Pancreas (tissue), 10 donors: ENCODE data around the gene FSTL4. TPM values are rescaled to one million over a fixed set of nuclear protein-coding genes. Genes with fewer than 3 reads are reported as not detected.

Experiments
- ATAC-seq, 4 donors: fragments of 200-7000 bp; cut with Tn5 transposase; one replicate each; pipeline versions ENCODE4 v1.8.0 to v1.9.1; 2020; ENCODE audit warnings: mild to moderate bottlenecking in 4 of 4, moderate library complexity in 4 of 4
- DNase-seq, 6 donors: peaks; one replicate each; pipeline ENCODE4 v3.0.0-alpha.2; 2020
- FAIRE-seq: peaks from 2 replicates; lab custom pipeline; 2012; peaks lifted over from hg19 to GRCh38; lab: Jason Lieb, UNC
- H3K27ac ChIP-seq, 4 donors: fragments of 200-600 bp; sonication (generic); 1 replicate in 3 of 4; 2 replicates in 1 of 4; pipeline versions ENCODE4 v1.5.0 to v1.8.0; 2020
- H3K27me3 ChIP-seq, 4 donors: fragments of 200-600 bp; one replicate each; pipeline ENCODE4 v1.8.0; 2021
- H3K36me3 ChIP-seq, 3 donors: fragments of 200-600 bp; sonication (generic) in 1 of 3; one replicate each; pipeline versions ENCODE4 v1.5.0 to v1.8.0; 2020 to 2021
- H3K4me1 ChIP-seq, 3 donors: fragments of 200-600 bp; one replicate each; pipeline ENCODE4 v1.8.0; 2021
- H3K4me3 ChIP-seq, 4 donors: fragments of 200-600 bp; sonication (generic) in 2 of 4; one replicate each; pipeline versions ENCODE4 v1.5.0 to v1.8.0; 2020 to 2021
- H3K9me3 ChIP-seq, 4 donors: fragments of 200-600 bp; one replicate each; pipeline ENCODE4 v1.8.0; 2021
- WGBS, 2 donors: extraction: QIAGEN DNeasy Blood & Tissue Kit; methylation state at CpG; one replicate each; pipeline ENCODE4 v1.1.7; 2013; 5-methylcytosine and 5-hydroxymethylcytosine counted together
- intact Hi-C, 3 donors: fragments of 100-400 bp; cut with DNase I; formaldehyde crosslinking; loops; one replicate each; pipeline versions ENCODE4 v1.11.1 to v1.14.2; 2022
- polyA plus RNA-seq, 2 donors: library from polyadenylated mRNA; stranded (reverse); fragments of 200-250 nt; gene quantifications; one replicate each; pipeline ENCODE4 v1.2.3, GENCODE V29; 2013
- total RNA-seq, 6 donors: library from RNA; stranded (reverse); fragmentation: NEBNext Ultra II Directional in 4 of 6; extraction: Animal tissue kit (Norgen Biotek cat#: 25700) in 4 of 6; gene quantifications; one replicate each; pipeline versions ENCODE4 v1.2.1 to v1.2.4, GENCODE V29; 2021 to 2023
- TF ChIP-seq, protein P1 (sequence below), 4 donors: fragments of 200-600 bp; sonication (generic) in 3 of 4; IDR thresholded peaks; one replicate each; pipeline versions ENCODE4 v1.5.0 to v1.8.0; 2021; ENCODE audit warnings: antibody characterized with exemption in 4 of 4
- donor health status: healthy with polysubstance abuse.
- donor health status: DM: no; HTN: no; CAD: no; lungs with moderate emphysema.
- donor health status: DM: no; HTN: no; CAD: no.
- donor health status: control.
- donor health status: control.
- donor health status: Bipolar disorder and iron deficiency.
- donor health status: DM: yes; HTN: yes; CAD: no.
- donor health status: DM: no; HTN: no; CAD: no.
- donor health status: DM: no; HTN: no; CAD: no.
- donor health status: DM: yes; HTN: yes; CAD: no.

The FSTL4 gene
- total and polyA plus RNA-seq, 8 donors = 0.68 to 2.4 (median 1.4) TPM

DNA sequence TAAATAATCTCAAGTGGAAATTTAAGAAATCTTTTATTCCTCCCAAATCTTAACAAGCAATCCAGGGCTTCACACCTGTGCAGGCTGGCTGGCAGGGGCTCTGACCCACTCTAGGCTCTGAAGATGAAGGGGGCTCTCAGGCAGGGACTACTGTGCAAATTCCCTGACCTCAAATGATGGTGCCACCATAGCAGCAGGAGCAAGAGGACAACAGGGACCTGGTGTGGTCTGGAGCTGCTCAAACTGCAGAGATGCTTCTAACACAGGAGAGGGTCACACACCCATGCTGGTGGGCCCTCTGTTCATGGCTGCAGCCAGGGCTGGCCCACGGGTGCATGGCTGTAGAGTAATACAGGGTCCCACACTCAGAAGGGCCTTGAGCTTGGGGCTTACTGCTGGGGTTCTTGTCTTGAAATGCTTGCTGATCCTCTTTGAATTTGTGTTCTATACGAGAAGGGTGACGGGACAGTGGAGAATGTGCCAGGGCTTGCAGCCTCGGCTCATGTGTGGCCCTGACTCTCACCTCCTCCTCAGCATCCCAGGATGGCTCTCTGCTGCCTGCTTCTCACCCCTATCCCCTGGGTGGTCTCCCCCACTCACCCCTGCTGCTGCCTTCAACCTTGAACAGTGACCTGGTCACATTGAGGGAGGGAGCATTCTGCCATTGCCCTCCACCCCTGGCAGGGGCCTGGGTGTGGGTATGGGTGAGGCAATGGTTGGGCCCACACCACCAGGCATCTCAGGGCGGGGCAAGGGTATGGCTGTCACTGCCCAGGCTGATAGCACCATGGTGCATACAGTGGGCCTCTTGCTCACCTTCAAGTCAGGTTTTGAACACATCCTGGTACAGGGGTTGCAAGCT lies 191.7 kb downstream of the FSTL4 start:
- H3K4me1 ChIP-seq = no peaks in the 10 kb centered on the region
- no peaks in the 10 kb centered on the region for H3K36me3 ChIP-seq
- DNase-seq (no peak), FAIRE-seq (no peak), ATAC-seq (no peak)
- H3K9me3 ChIP-seq = no peaks in the 10 kb centered on the region
- WGBS, 2 donors = 74 to 91% methylated on average over 5 of the region's 5 CpGs
- intact Hi-C loops = loop anchor here in 2 of 3 donors (10.0 kb wide), 4 partner anchors 184 to 524 kb away; partner anchors contain the start of gene FSTL4 (in 1 of the 2)
- TF ChIP-seq, protein P1, sequence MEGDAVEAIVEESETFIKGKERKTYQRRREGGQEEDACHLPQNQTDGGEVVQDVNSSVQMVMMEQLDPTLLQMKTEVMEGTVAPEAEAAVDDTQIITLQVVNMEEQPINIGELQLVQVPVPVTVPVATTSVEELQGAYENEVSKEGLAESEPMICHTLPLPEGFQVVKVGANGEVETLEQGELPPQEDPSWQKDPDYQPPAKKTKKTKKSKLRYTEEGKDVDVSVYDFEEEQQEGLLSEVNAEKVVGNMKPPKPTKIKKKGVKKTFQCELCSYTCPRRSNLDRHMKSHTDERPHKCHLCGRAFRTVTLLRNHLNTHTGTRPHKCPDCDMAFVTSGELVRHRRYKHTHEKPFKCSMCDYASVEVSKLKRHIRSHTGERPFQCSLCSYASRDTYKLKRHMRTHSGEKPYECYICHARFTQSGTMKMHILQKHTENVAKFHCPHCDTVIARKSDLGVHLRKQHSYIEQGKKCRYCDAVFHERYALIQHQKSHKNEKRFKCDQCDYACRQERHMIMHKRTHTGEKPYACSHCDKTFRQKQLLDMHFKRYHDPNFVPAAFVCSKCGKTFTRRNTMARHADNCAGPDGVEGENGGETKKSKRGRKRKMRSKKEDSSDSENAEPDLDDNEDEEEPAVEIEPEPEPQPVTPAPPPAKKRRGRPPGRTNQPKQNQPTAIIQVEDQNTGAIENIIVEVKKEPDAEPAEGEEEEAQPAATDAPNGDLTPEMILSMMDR (IDR thresholded peaks at IDR 0.05) = no peak
- no peak overlapping the region for H3K27ac ChIP-seq
- H3K4me3 ChIP-seq = no peak overlapping the region
- H3K27me3 ChIP-seq = no peaks in the 10 kb centered on the region

DNA sequence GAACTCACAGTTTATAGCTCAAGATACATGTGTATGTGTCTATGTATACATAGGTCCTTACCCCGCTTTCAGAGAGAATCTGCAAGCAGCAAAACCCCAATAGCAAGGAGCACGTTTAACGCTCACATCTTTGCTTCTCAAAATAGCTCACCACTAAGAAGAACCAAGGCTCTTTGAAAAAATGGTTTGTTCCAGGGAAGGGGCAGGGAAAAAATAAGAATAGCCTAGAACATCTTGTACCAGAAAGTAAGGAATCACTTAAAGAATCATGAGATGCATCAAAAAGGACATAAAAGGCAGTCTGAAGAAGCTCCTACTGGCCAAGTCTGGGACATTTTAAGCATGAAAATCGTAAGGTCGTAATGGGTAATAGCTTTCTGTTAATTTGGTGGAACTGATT lies 196.4 kb downstream of the FSTL4 start:
- H3K36me3 ChIP-seq = no peaks in the 10 kb centered on the region
- intact Hi-C loops = no loop called here
- no peaks in the 10 kb centered on the region for H3K4me1 ChIP-seq
- DNase-seq (no peak), FAIRE-seq (no peak), ATAC-seq (no peak)
- no peak overlapping the region for H3K27ac ChIP-seq
- WGBS, 2 donors = 87 to 90% methylated on average over 5 of the region's 5 CpGs
- no peaks in the 10 kb centered on the region for H3K27me3 ChIP-seq
- no peak overlapping the region for H3K4me3 ChIP-seq
- H3K9me3 ChIP-seq = no peaks in the 10 kb centered on the region
- TF ChIP-seq, protein P1 (IDR thresholded peaks at IDR 0.05) = no peak

- Histone ChIP-seq H3K27ac (no peak overlapping the region), H3K9me3 (no peaks in the 10 kb centered on the region), H3K4me1 (no peaks in the 10 kb centered on the region), H3K4me3 (no peak overlapping the region), H3K27me3 (no peaks in the 10 kb centered on the region), H3K36me3 (no peaks in the 10 kb centered on the region)
- TF ChIP-seq, protein P1 (IDR thresholded peaks at IDR 0.05) = no peak
- no peak for DNase-seq
- FAIRE-seq = no peak
- ATAC-seq = no peak
- intact Hi-C loops = no loop called here
- 83 to 84% methylated on average over 5 of the region's 5 CpGs for WGBS, 2 donors
Observed at GRCh38 chr5:133415506-133415905, 196.8 kb downstream of the FSTL4 start.

DNA sequence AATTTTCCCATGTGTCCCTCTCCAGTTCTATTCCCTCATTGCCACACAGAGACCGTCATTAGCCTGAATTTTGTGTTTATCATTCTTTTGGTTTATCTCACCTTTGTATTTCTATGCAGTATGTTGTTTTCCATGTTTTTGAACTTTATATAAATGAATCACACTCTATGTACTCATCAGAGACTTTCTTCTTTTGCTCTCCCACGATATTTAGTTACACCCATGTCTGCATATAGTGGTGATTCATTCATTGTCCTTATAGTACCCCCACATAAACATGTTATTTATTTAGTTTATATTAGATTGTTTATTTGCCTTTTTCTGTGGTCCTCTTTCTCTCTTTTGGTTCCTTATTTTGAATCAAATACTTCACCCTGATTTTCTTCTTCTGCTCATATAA lies 199.7 kb downstream of the FSTL4 start:
- intact Hi-C loops = no loop called here
- Histone ChIP-seq H3K4me1 (no peaks in the 10 kb centered on the region), H3K9me3 (no peaks in the 10 kb centered on the region), H3K4me3 (no peak overlapping the region), H3K36me3 (no peaks in the 10 kb centered on the region), H3K27me3 (no peaks in the 10 kb centered on the region), H3K27ac (no peak overlapping the region)
- ATAC-seq (no peak), DNase-seq (no peak), FAIRE-seq (no peak)
- TF ChIP-seq, protein P1 (IDR thresholded peaks at IDR 0.05) = no peak
- WGBS, 2 donors = 71 to 92% methylated on average over 2 of the region's 2 CpGs

- Histone ChIP-seq H3K27ac (no peak overlapping the region), H3K9me3 (no peaks in the 10 kb centered on the region), H3K4me3 (no peak overlapping the region), H3K4me1 (no peaks in the 10 kb centered on the region), H3K27me3 (no peaks in the 10 kb centered on the region), H3K36me3 (no peaks in the 10 kb centered on the region)
- FAIRE-seq (no peak), ATAC-seq (no peak), DNase-seq (no peak)
- TF ChIP-seq, protein P1 (IDR thresholded peaks at IDR 0.05) = no peak
- intact Hi-C loops = no loop called here
- 89 to 90% methylated on average over 12 of the region's 12 CpGs for WGBS, 2 donors
Observed at GRCh38 chr5:133410335-133410828, 202.0 kb downstream of the FSTL4 start.
